ENCODE measurements around the gene BLCAP.
"Not testable (repeated sequence)": the region's sequence is repeated elsewhere in the genome, so short reads cannot be mapped to it uniquely, and the experiment has no call there.

BLCAP gene

GRCh38 chr20:37565134-37565811, 37.6 kb upstream of the BLCAP start:
- Histone ChIP-seq H3K4me3 (ENCODE audit: low read length) (no peak overlapping the region), H3K9ac (ENCODE audit: low read length) (no peak overlapping the region), H3K27me3 (ENCODE audit: control insufficient read depth, insufficient read depth, low read length) (peaks cover 14% of the 10 kb centered on the region)

GRCh38 chr20:37564388-37565133, 36.9 kb upstream of the BLCAP start:
- Histone ChIP-seq H3K27ac (ENCODE audit: low read depth, low read length) (no peak overlapping the region), H3K27me3 (ENCODE audit: control insufficient read depth, insufficient read depth, low read length) (peaks cover 14% of the 10 kb centered on the region), H3K4me3 (ENCODE audit: low read length) (no peak overlapping the region), H3K36me3 (ENCODE audit: control insufficient read depth, insufficient read depth, low read length) (no peaks in the 10 kb centered on the region), H3K4me1 (ENCODE audit: control insufficient read depth, insufficient read depth, low read length) (no peaks in the 10 kb centered on the region), H3K9ac (ENCODE audit: low read length) (no peak overlapping the region)

More at GRCh38 chr20:37565134-37565811, 37.6 kb upstream of the BLCAP start:
- no peaks in the 10 kb centered on the region for H3K4me1 ChIP-seq (ENCODE audit: control insufficient read depth, insufficient read depth, low read length)
- H3K36me3 ChIP-seq (ENCODE audit: control insufficient read depth, insufficient read depth, low read length): no peaks in the 10 kb centered on the region
- no peak overlapping the region for H3K27ac ChIP-seq (ENCODE audit: low read depth, low read length)

- no peaks in the 10 kb centered on the region for H3K4me1 ChIP-seq (ENCODE audit: control insufficient read depth, insufficient read depth, low read length)
- H3K9ac ChIP-seq (ENCODE audit: low read length): no peak overlapping the region
- no peaks in the 10 kb centered on the region for H3K36me3 ChIP-seq (ENCODE audit: control insufficient read depth, insufficient read depth, low read length)
- no peak overlapping the region for H3K4me3 ChIP-seq (ENCODE audit: low read length)
- H3K27ac ChIP-seq (ENCODE audit: low read depth, low read length): no peak overlapping the region
- peaks cover 14% of the 10 kb centered on the region for H3K27me3 ChIP-seq (ENCODE audit: control insufficient read depth, insufficient read depth, low read length)
These were observed 36.3 kb upstream of the BLCAP start for GRCh38 chr20:37564016-37564387.

- H3K9ac ChIP-seq (ENCODE audit: low read length): no peak overlapping the region
- H3K27me3 ChIP-seq (ENCODE audit: control insufficient read depth, insufficient read depth, low read length): peaks cover 16% of the 10 kb centered on the region
- H3K36me3 ChIP-seq (ENCODE audit: control insufficient read depth, insufficient read depth, low read length): no peaks in the 10 kb centered on the region
- H3K4me1 ChIP-seq (ENCODE audit: control insufficient read depth, insufficient read depth, low read length): no peaks in the 10 kb centered on the region
- H3K4me3 ChIP-seq (ENCODE audit: low read length): no peak overlapping the region
- no peak overlapping the region for H3K27ac ChIP-seq (ENCODE audit: low read depth, low read length)
These were observed 35.2 kb upstream of the BLCAP start for GRCh38 chr20:37562695-37563480.

- no peak overlapping the region for H3K4me3 ChIP-seq (ENCODE audit: low read length)
- peaks cover 16% of the 10 kb centered on the region for H3K27me3 ChIP-seq (ENCODE audit: control insufficient read depth, insufficient read depth, low read length)
- H3K36me3 ChIP-seq (ENCODE audit: control insufficient read depth, insufficient read depth, low read length): no peaks in the 10 kb centered on the region
- no peak overlapping the region for H3K9ac ChIP-seq (ENCODE audit: low read length)
- no peak overlapping the region for H3K27ac ChIP-seq (ENCODE audit: low read depth, low read length)
- H3K4me1 ChIP-seq (ENCODE audit: control insufficient read depth, insufficient read depth, low read length): no peaks in the 10 kb centered on the region
These were observed 33.0 kb upstream of the BLCAP start for GRCh38 chr20:37560629-37561028.

- H3K9ac ChIP-seq (ENCODE audit: low read length): no peak overlapping the region
- H3K4me1 ChIP-seq (ENCODE audit: control insufficient read depth, insufficient read depth, low read length): no peaks in the 10 kb centered on the region
- no peak overlapping the region for H3K4me3 ChIP-seq (ENCODE audit: low read length)
- peaks cover 9% of the 10 kb centered on the region for H3K27me3 ChIP-seq (ENCODE audit: control insufficient read depth, insufficient read depth, low read length)
- H3K36me3 ChIP-seq (ENCODE audit: control insufficient read depth, insufficient read depth, low read length): no peaks in the 10 kb centered on the region
- H3K27ac ChIP-seq (ENCODE audit: low read depth, low read length): no peak overlapping the region
These were observed 31.8 kb upstream of the BLCAP start for GRCh38 chr20:37559312-37560027.

GRCh38 chr20:37558779-37559178, 31.1 kb upstream of the BLCAP start:
- Histone ChIP-seq H3K9ac (ENCODE audit: low read length) (no peak overlapping the region), H3K36me3 (ENCODE audit: control insufficient read depth, insufficient read depth, low read length) (no peaks in the 10 kb centered on the region), H3K27ac (ENCODE audit: low read depth, low read length) (no peak overlapping the region), H3K4me1 (ENCODE audit: control insufficient read depth, insufficient read depth, low read length) (no peaks in the 10 kb centered on the region), H3K27me3 (ENCODE audit: control insufficient read depth, insufficient read depth, low read length) (peaks cover 7% of the 10 kb centered on the region), H3K4me3 (ENCODE audit: low read length) (no peak overlapping the region)

GRCh38 chr20:37558306-37558705, 30.6 kb upstream of the BLCAP start:
- peaks cover 2% of the 10 kb centered on the region for H3K27me3 ChIP-seq (ENCODE audit: control insufficient read depth, insufficient read depth, low read length)

GRCh38 chr20:37556538-37556937, 28.9 kb upstream of the BLCAP start:
- no peaks in the 10 kb centered on the region for H3K4me1 ChIP-seq (ENCODE audit: control insufficient read depth, insufficient read depth, low read length)
- H3K27ac ChIP-seq (ENCODE audit: low read depth, low read length): no peak overlapping the region
- H3K4me3 ChIP-seq (ENCODE audit: low read length): no peak overlapping the region
- no peaks in the 10 kb centered on the region for H3K36me3 ChIP-seq (ENCODE audit: control insufficient read depth, insufficient read depth, low read length)
- peaks cover 2% of the 10 kb centered on the region for H3K27me3 ChIP-seq (ENCODE audit: control insufficient read depth, insufficient read depth, low read length)
- H3K9ac ChIP-seq (ENCODE audit: low read length): no peak overlapping the region

More at GRCh38 chr20:37558306-37558705, 30.6 kb upstream of the BLCAP start:
- H3K4me3 ChIP-seq (ENCODE audit: low read length): no peak overlapping the region
- no peaks in the 10 kb centered on the region for H3K4me1 ChIP-seq (ENCODE audit: control insufficient read depth, insufficient read depth, low read length)
- H3K27ac ChIP-seq (ENCODE audit: low read depth, low read length): no peak overlapping the region
- no peaks in the 10 kb centered on the region for H3K36me3 ChIP-seq (ENCODE audit: control insufficient read depth, insufficient read depth, low read length)
- no peak overlapping the region for H3K9ac ChIP-seq (ENCODE audit: low read length)

- not testable (repeated sequence) for H3K9ac ChIP-seq (ENCODE audit: low read length); H3K27ac ChIP-seq (ENCODE audit: low read depth, low read length); H3K4me3 ChIP-seq (ENCODE audit: low read length); H3K36me3 ChIP-seq (ENCODE audit: control insufficient read depth, insufficient read depth, low read length); H3K4me1 ChIP-seq (ENCODE audit: control insufficient read depth, insufficient read depth, low read length); H3K27me3 ChIP-seq (ENCODE audit: control insufficient read depth, insufficient read depth, low read length)
These were observed 27.1 kb upstream of the BLCAP start for GRCh38 chr20:37554721-37555298.

- Histone ChIP-seq H3K4me3 (ENCODE audit: low read length) (no peak overlapping the region), H3K4me1 (ENCODE audit: control insufficient read depth, insufficient read depth, low read length) (no peaks in the 10 kb centered on the region), H3K27me3 (ENCODE audit: control insufficient read depth, insufficient read depth, low read length) (no peaks in the 10 kb centered on the region), H3K9ac (ENCODE audit: low read length) (no peak overlapping the region), H3K36me3 (ENCODE audit: control insufficient read depth, insufficient read depth, low read length) (no peaks in the 10 kb centered on the region), H3K27ac (ENCODE audit: low read depth, low read length) (no peak overlapping the region)
These were observed 24.7 kb upstream of the BLCAP start for GRCh38 chr20:37552415-37552814.

GRCh38 chr20:37551660-37552059, 24.0 kb upstream of the BLCAP start:
- not testable (repeated sequence) for H3K27ac ChIP-seq (ENCODE audit: low read depth, low read length); H3K36me3 ChIP-seq (ENCODE audit: control insufficient read depth, insufficient read depth, low read length); H3K27me3 ChIP-seq (ENCODE audit: control insufficient read depth, insufficient read depth, low read length); H3K9ac ChIP-seq (ENCODE audit: low read length); H3K4me1 ChIP-seq (ENCODE audit: control insufficient read depth, insufficient read depth, low read length); H3K4me3 ChIP-seq (ENCODE audit: low read length)

Data from rectal smooth muscle tissue (tissue), 1 donor.